GM03348 (cell line): ENCODE results near the gene CUTA.

ENCODE experiments used
- DNase-seq: peaks from one replicate; pipeline ENCODE4 v3.0.0; 2012; ENCODE audit warnings: low spot score

The CUTA gene

GRCh38 chr6:33423777-33424176 is 5.9 kb upstream of the CUTA start:
- DNase-seq: no peak

GRCh38 chr6:33421344-33421643 is 3.4 kb upstream of the CUTA start:
- DNase-seq: no peak

GRCh38 chr6:33420491-33421343 is 2.8 kb upstream of the CUTA start:
- no peak for DNase-seq

GRCh38 chr6:33419580-33420490 is 1.9 kb upstream of the CUTA start, which contains the start of gene SYNGAP1:
SYNGAP1 (plus strand) TSS chr6:33420065; CDS start chr6:33420265, 200 bp downstream.
- DNase-seq: peak; percentile 61

- no peak for DNase-seq
Observed at GRCh38 chr6:33418690-33419291, 884 bp upstream of the CUTA start.

- DNase-seq: peak; percentile 76
Observed at GRCh38 chr6:33417128-33417902, 592 bp downstream of the CUTA start.

GRCh38 chr6:33416386-33417127 is 1.4 kb downstream of the CUTA start:
- no peak for DNase-seq

GRCh38 chr6:33415831-33416230 is 2.1 kb downstream of the CUTA start:
- DNase-seq: no peak

GRCh38 chr6:33414592-33415271 is 3.2 kb downstream of the CUTA start:
- DNase-seq: no peak

GRCh38 chr6:33413241-33414120 is 4.4 kb downstream of the CUTA start:
- DNase-seq: no peak

- no peak for DNase-seq
Observed at GRCh38 chr6:33412140-33413009, 5.5 kb downstream of the CUTA start.

GRCh38 chr6:33411632-33412005 is 6.3 kb downstream of the CUTA start:
- no peak for DNase-seq

- peak; percentile 96 for DNase-seq
Observed at GRCh38 chr6:33410711-33411631, 6.9 kb downstream of the CUTA start, which contains the start of gene PHF1. PHF1 (plus strand) TSS chr6:33411014; CDS start chr6:33412264, 1,250 bp downstream.

- peak; percentile 99 for DNase-seq
Observed at GRCh38 chr6:33410050-33410710, 7.7 kb downstream of the CUTA start.

- DNase-seq: peak; percentile 41
Observed at GRCh38 chr6:33407132-33407718, 10.7 kb downstream of the CUTA start.

GRCh38 chr6:33406126-33406525 is 11.8 kb downstream of the CUTA start:
- no peak for DNase-seq
